ENCODE data around the gene MBD5.
"Not testable (repeated sequence)": the region's sequence is repeated elsewhere in the genome, so short reads cannot be mapped to it uniquely, and the experiment has no call there.

The MBD5 gene

DNA sequence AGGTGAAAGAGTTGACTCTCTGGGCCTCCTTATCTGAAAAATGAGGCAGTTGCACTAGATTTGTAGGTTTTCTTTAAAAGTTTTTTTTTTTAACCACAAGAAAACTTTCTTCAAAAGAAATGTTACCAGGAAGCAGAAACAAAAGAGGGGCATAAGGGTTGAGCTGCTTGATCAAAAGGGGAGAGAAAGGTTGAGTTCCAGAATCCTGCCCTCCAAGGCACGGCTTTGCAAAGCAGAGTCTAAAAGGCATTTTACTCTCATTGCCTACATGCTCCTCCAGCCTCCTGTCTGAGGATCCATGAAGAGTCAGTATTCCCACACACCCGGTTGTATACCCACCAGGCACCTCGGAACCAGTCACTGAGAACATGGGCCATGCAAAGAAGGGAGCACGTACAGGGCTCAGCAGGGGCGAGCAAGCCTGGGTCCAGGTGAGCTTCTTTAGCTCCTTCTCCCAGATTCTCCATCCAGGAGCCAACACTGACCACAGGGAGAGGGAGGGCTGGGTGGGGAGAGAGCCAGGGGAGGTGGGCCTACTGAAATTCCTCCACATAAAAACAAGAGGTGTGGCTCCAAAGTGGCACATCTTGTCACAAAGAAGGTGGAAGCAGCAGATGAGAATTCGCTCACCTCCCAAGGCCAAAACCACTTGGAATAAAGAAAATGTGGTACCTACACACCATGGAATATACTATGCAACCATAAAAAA lies 507.6 kb downstream of the MBD5 start:
- DNase-seq = no peak

DNA sequence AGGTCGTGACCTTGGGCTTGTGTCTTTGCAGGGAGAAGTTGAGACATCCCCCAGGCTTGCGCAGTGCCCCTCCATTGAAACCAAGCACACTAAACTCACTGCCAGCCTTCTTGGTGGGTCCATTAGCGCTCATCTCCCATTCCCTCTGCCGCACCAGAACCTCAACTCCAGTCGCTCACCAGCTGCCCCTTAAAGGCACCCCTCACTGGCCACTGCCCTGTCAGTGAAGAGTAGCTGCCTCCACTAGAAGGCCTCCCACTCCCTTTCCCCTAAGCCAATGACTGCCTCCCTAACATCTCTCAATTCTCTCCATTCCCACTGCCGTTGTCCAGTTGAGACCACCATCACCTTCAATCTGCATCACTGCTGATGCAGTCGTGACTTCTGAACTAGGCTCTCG lies 508.9 kb downstream of the MBD5 start:
- no peak for DNase-seq

DNA sequence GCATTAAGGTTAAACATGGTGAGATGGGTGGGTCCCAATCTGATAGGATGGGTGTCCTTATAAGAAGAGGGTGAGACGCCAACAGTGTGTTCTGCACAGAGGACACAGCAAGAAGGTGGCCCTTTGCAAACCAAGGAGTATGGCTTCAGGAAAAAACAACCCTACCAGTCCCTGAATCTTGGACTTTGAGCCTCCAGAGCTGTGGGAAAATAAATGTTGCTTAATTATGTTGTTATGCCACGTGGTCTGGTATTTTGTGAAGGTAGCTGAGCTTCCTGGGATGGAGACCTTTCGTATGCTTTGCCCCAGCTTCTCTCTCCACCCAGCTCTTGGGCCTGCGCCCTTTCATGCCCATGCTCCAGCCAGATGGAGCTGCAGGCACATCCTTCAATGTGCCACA lies 509.5 kb downstream of the MBD5 start:
- DNase-seq = no peak

DNA sequence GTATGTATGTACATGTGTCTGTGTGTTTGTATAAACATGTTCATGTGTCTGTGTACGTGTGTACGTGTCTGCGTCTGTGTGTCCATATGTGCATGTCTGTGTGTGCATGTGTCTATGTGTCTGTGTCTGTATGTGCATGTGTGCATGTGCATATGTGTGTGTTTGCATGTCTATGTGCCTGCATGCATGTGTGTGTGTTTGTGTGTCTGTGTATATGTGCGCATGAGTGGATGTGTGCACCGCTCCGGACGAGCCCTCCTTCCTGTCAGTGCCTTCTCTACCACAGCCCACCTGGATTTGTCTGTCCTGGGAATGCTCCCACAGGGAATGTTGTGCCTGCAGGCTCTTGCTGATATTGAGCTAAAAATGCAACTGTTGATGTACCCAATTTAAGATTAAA lies 510.3 kb downstream of the MBD5 start:
- no peak for DNase-seq

- no peak for DNase-seq
These were observed 511.0 kb downstream of the MBD5 start for GRCh38 chr2:148531669-148532428.

GRCh38 chr2:148533004-148533403 lies 512.1 kb downstream of the MBD5 start:
- DNase-seq = no peak

DNA sequence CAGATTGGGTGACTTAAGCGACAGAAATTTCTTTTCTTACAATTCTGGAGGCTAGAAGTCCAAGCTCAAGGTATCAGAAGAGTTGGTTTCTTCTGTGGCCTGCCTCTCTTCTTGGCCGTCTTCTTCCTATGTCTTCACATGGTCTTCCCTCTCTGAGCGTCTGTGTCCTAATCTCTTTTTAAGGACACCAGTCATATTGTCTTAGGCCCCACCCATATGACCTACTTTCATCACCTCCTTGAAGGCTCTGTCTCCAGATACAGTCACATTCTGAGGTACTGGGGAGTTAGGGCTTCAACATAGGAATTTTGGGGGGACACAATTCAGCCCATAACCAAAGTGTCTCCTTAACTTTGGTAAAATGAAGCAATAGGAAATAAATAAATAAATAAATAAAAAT lies 512.8 kb downstream of the MBD5 start:
- no peak for DNase-seq

- DNase-seq = no peak
These were observed 513.7 kb downstream of the MBD5 start for GRCh38 chr2:148534416-148535204.

DNA sequence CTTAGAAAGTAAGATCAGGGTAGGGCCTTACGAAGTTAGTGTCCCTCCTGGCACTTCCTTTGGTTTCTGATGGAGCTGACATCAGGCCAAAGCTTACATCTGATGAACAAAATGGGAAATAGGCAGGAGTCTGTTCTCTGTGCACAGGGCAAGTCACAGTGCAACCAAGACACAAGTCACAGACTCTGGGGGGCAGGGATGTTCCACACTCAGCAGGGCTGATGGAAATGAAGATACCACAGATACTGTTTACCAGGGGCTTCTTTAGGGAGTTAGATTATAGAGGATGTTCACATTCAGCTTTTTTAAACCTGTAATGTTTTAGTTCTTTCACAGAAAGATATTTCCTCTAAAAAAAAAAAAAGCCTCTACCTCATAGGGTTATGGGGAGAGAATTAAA lies 517.5 kb downstream of the MBD5 start:
- no peak for DNase-seq

- no peak for DNase-seq
These were observed 519.1 kb downstream of the MBD5 start for GRCh38 chr2:148540022-148540421.

GRCh38 chr2:148541792-148542191 lies 520.9 kb downstream of the MBD5 start:
- DNase-seq = no peak

GRCh38 chr2:148542614-148543013 lies 521.7 kb downstream of the MBD5 start:
- DNase-seq = no peak

- not testable (repeated sequence) for DNase-seq
These were observed 522.2 kb downstream of the MBD5 start for GRCh38 chr2:148543088-148543540.

GRCh38 chr2:148545390-148546256 lies 524.7 kb downstream of the MBD5 start:
- DNase-seq = no peak

DNA sequence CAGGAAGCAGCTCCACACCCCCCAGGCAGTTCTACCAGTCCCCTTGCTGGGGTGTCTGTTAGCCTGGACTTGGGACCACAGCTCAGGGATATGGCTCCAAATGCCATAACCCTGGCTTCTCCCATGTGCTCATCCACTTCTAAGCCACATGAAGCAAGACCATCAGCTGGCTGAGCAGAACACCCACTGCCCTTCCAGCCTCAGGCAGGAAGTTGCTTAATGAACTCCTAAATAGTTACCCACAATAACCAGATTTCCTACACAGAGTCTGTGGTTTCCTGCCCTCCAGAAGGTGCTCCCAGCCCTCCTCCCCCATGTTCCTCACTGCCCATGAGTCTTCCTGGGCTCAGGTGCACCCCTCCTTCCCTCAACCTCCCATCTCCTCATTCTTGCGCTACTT lies 525.4 kb downstream of the MBD5 start:
- DNase-seq = no peak

DNA sequence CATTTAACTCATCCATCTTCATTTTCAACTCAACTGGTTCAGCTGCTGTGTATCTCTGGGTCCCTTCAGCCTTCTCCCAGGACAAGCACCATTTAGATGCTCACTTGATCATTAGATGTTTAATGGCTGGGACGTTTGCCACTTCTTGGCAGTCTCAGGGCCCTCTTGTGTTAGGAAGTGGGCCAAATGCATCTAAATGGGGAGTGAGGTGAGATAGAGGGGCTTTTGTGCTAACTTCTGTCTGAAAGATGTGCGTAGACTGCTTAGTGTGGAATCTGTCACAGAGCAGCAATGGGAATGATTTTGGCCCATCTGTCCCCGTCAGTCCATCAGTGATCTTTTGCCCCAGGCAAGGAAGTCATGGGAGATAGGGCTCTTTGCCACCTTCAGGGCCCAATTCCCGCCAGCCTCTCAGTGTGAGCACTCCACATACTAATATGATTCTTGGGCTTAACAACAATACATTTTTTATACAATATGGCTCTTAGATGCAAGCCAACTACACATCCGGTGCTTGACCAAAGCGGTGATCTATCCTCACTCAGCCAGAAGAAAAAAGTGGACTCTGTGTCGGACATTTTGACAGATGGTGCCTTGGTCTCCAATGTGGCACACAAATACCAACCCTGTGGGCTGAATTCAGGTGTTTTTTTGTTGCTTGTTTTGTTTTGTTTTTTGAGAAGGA lies 528.0 kb downstream of the MBD5 start:
- no peak for DNase-seq

GRCh38 chr2:148552675-148553331 lies 531.9 kb downstream of the MBD5 start:
- DNase-seq = no peak

DNA sequence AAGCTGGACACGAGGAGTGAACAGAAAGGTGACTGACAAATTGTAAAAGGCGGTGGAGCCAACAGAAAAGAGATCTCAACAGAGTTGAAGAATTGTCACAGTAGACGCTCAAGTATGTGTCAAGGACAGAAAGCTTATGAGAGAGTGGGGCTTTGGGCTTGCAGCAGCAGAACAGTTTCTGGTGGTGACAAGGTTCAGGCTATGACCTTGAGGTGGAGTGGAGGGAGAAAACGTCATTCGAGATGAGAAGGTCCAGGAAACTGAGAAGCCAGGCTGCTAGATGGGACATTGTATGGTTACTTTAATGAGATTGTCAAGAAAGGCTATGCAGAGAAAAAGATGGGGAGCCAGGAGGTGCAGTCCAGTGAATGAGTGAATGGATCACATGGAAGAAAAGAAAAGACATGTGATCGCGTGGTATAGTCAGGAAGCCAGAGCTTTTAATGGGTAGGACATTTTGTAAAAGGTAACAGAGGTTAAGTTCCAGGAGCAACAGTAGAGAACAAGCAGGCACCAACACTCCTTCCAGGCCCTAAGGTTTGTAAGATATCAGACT lies 532.5 kb downstream of the MBD5 start:
- no peak for DNase-seq

- DNase-seq = no peak
These were observed 533.8 kb downstream of the MBD5 start for GRCh38 chr2:148554459-148555247.

DNA sequence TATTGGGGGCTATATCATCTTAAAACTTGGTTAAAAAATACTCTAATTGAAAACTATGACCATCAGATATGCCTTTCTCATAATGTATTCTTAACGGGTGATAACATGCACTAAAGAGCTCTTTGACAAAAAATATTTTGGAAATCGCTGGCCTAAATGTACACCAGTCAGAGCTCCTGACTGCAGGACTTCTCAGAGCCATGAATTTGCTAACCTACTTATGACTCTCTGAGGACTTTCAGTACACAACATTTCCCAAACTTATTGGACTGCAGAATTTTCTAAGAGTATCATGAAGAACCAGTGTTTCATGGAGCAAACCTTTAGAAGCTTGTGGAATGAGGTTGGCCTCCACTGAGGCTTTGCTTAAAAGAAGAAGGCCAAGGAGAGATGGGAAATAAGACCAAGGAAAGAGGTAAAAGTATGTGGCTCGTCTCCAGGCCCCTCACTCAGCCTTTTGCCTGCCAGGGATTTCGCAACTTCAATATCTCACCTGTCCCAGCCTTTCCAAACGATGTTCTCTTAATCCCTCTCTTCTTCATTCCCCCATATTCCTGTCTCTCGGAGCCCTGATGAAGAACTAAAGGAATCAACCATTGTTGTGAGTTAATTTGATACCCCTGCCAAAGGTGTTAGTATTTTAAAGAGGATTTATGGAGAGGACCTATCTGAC lies 534.9 kb downstream of the MBD5 start:
- no peak for DNase-seq

Data from femur (tissue), 1 donor.